ENCODE results near the gene PGAM1.
"Not testable (repeated sequence)": the region's sequence is repeated elsewhere in the genome, so short reads cannot be mapped to it uniquely, and the experiment has no call there.

Gene PGAM1

DNA sequence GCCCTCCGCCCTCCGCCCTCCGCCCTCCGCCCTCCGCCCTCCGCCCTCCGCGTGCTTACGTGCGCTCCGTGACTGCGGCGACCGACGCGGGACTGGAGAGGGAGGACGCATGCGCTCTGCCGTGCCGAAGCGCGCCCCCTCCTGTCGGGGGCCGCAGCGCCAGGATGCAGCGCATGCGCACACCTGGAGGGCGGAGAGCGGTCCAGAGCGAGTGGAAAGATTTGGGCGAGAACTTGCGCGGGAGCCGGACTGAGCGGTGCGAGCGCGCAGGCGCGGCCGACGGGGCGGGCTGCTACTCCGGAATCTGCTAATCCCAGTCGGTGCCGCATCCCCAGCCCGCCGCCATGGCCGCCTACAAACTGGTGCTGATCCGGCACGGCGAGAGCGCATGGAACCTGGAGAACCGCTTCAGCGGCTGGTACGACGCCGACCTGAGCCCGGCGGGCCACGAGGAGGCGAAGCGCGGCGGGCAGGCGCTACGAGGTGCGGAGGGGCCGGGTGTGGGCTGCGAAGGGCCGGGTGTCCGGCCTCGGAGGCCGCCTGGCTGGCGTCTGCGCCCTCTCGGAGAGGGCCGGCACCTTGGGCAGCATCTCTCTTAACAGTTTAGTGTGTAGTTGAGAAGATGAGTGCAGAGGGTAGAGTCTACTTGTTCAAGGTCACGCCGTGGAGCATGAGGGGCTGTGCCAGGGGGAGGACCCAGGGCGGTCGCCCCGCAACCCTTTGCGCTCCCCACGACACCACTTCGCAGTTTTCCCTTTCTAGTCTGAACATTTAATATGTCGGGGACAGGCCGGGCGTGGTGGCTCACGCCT is at the start of gene PGAM1:
PGAM1 (plus strand) TSS at position 228 of the 812 bp plus-strand sequence; CDS start at position 345, 117 bp downstream.
- DNase-seq, result peak; percentile 66 to 93

DNA sequence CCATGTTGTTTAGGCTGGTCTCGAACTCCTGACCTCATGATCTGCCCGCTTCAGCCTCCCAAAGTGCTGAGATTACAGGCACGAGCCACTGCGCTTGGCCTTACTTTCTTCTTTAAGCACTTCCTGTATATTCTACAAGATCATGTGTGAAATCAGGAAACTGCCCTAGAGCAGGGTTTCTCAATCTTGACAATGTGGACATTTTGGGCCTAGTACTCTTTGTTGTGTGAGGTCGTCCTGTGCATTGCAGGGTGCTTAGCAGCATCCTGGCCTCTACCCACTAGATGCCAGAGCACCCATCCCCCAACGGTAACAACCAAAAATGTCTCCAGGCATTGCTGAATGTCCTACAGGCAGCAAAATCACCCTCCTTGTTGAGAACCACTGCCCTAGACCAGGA is 49.6 kb upstream of the PGAM1 start:
- no peak for DNase-seq

- DNase-seq, result no peak
Observed at GRCh38 chr10:97378933-97379921, 46.8 kb upstream of the PGAM1 start.

DNA sequence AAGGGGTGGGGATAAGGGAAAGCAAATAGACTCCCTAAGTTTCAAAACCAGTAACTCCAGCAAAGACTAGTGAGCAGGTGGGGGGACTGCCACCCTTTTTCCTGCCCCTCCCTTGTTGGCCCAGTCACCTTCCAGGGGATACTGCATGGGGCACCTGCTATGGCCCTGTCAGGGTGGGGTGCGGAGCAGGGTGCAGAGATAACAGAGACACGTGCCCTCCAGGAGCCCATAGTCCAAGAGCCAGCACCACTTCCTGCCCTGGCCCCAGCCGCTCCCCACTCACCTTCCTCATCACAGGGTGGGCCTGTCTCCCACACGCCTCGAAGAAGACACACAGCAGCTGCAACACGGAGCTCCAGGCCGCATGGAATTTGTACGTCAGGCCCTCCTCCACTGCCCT is 45.5 kb upstream of the PGAM1 start:
- DNase-seq, result no peak

DNA sequence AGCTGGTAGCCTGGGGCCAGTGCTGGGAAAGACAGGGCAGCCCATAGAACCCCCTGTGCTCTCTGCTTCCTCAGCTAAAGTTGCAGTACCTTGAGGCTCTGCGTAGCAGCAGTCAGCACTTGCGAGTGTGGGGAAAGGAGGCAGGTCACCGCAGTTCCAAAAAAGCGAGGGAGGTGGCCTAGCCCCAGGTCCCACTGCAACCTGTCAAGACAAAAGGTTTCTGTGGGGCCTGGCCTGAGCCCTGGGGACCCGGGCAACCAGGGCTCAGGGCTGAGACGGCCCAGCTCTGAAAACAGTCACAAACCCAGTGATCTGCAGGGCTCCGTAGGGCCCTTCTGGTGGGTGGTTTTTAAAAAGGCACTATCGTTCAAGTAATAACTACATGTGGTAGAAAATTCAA is 44.4 kb upstream of the PGAM1 start:
- no peak for DNase-seq

DNA sequence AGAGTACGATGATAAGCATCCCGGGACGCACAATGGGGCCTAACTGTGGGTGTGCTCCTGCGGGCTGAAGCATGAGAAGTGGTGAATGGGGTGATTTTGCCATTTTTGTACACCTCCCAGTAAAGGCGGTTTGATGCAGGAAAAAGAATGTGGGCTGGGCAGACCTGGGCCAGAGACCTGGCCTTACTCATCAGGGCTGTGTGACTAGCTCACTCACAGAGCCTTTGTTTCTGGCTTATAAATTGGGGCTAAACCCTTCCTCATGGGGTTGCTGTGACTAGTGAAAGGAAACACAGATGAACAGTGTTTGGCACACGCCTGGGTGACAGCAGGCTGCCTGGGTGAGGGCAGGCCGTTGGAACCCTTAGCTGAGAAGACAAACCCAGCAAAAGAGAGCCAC is 42.8 kb upstream of the PGAM1 start:
- DNase-seq, result no peak

DNA sequence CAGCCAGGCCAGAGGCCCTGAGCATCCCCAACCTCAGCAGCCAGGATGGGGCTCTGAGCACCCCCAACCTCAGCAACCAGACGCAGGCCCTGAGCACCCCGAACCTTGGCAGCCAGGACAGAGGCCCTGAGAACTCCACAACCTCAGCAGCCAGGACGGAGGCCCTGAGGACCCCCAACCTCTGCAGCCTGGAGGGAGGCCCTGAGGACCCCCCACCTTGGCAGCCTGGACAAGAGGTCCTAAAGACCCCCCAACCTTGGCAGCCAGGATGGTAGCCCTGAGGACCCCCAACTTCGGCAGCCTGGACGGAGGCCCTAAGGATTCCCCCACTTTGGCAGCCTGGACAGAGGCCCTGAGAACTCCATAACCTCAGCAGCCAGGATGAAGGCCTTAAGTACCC is 41.8 kb upstream of the PGAM1 start:
- no peak for DNase-seq

GRCh38 chr10:97384641-97385040 is 41.4 kb upstream of the PGAM1 start:
- no peak for DNase-seq

DNA sequence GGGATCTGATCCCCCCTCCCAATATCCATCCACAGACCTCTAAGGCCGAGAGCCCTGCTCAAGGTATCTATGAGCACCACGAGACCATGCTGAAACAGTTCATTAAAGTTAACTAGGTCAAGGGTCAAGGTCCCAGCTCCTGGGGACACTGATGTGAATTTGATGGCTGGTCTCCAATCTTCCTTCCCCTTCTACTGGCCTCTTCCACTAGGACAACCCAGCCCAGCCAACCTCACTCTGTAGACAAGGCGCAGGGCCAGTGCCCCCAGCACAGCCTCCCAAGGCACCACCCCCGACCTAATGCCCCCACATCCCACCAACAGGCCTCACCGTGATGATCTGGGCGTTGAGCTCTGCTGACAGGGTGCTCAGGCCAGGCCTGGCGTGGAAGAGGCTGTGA is 40.4 kb upstream of the PGAM1 start:
- DNase-seq, result no peak

GRCh38 chr10:97388152-97388551 is 37.8 kb upstream of the PGAM1 start:
- no peak for DNase-seq

DNA sequence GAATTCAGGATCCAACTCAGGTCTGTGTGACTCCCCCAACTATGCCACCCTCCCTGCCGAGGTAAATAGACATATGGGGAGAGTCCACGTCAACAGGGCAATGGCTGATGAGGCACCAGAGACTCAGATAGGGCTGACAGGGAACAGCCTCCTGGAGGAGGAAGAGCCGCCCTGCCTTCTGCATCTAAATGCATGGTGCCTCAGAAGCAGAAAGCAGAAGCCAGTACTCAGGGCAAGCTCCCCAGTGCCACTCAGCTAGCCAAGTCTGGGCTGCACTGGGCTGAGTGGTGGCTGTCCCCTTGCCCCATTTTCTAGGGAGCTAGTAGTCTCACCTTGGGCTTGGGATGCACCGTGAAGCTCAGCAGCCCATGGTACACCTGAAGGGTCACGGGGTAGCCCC is 35.9 kb upstream of the PGAM1 start:
- DNase-seq, result no peak

DNA sequence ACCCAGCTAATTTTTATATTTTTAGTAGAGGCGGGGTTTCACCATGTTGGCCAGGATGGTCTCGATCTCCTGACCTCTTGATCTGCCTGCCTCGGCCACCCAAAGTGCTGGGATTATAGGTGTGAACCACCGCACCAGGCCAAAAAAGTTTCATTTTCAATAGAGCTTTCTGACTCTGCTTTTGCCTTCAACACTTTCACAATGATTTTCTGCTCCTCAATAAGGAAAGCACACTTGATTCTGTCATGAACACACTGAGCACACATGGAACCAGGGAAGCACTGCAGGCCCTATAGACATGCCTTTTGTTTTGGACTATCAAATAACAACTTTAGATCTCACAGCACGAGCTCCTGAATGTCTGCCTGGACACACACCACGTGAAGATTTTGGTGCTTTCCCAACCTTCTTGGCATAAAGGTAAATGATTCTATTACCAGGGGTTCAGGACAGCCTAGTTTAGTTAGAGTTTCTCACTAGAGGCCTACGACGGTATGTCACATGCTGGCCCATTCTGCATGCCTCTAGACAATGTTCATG is 32.9 kb upstream of the PGAM1 start:
- DNase-seq, result no peak

- DNase-seq, result no peak
Observed at GRCh38 chr10:97396056-97396455, 29.9 kb upstream of the PGAM1 start.

DNA sequence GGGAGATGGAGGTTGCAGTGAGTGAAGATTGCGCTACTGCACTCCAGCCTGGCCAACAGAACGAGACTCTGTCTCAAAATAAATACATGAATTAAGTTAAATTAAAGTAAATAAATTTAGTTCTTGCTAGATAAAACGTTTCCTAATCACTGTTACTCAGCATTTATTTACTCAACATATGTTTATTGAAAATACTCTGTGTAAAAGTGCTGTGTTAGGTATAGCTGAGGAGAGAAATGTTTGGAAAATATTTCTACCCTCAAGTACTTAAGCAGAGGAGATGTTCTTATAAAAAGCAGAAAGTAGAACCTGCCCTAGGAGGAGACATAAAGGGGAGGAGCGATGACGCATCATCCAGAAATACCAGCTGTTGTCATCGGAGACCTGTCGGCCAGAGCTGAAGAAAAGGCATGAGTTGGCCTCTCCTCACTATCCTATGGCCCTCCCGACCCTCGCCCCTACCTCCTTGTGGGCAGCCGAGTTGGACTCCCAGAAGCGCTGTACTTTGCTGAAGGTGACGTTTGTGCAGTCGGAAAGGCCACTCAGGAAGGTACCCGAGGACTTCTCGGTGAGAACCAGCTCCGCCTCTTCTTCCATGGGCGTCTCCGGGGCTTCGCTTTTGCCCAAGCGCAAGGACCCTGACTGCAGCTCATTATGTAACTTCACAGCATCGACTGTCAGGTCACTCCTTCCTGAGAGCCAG is 26.0 kb upstream of the PGAM1 start:
- DNase-seq, result peak in 1 of 2 experiments; percentile 22

DNA sequence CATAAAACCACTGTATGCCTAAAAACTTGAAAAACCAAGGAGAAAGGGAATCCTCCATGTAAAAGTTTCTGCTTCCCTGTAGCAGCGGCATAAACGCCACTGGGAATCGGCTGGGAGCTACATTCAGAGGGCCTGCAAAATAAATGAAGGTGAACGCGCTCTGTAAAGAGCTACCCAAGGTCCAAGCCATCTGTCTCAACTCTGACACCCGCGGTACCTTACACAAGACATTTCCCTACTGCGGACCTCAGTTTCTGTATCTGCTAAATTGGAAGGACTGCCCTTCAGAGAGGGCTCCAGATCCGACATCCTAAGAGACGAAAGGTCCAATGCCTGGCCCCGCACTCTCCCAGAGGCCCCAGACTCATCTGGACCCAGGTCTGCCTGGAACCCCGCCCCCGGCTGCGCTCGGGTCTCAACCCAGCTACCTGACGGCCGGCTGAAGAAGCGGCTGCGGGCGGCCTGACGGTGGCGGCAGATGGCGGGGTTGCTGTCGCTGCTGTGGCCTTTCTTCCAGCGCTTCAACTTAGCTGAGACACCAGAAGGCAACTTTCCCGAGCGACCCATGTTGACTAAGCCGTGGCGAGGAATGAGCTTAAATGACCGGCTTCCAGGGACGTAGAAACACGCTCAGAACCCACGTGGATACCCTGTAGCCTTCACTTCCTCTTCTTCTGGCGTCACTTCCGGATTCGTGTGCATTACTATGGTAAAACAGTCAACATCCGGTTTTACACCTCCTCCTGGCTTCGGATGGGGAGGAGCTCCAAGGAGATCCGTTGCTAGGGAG is 25.1 kb upstream of the PGAM1 start, which contains the start of gene RRP12:
RRP12 (minus strand) TSS at position 676 of the 790 bp plus-strand sequence; CDS start at position 567, 109 bp downstream.
- peak; percentile 91 to 95 for DNase-seq

DNA sequence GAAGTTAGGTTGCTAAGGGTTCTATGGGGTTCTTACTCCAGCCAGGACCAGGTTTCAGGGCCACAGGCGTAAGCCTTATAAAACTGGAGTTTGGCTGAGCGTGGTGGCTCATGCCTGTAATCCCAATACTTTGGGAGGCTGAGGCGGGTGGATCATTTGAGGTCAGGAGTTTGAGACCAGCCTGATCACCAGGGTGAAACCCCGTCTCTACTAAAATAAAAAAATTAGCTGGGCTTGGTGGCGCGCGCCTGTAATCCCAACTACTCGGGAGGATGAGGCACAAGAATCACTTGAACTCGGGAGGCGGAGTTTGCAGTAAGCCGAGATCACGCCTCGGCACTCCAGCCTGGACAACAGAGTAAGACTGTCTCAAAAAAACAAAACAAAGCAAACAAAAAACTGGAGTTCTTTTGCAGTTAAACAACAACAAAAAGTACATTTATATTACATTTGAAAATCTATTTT is 24.5 kb upstream of the PGAM1 start:
- no peak for DNase-seq

DNA sequence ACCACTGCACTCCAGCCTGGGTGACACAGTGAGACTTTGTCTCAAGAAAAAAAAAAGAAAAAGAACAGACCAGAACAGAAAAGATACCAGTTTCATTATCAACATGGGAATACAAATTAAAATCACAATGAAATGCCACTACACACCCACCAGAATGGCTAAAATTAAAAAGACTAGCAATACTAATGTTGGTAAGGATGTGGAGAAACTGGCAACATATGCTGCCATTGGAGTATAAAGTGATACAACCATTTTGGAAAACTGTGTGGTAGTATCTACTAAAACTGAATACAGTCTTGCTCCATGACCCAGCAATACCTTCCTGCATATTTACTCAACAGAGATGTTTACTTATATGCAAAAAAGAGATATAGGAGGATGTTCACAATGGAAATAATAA is 21.9 kb upstream of the PGAM1 start:
- DNase-seq, result no peak

DNA sequence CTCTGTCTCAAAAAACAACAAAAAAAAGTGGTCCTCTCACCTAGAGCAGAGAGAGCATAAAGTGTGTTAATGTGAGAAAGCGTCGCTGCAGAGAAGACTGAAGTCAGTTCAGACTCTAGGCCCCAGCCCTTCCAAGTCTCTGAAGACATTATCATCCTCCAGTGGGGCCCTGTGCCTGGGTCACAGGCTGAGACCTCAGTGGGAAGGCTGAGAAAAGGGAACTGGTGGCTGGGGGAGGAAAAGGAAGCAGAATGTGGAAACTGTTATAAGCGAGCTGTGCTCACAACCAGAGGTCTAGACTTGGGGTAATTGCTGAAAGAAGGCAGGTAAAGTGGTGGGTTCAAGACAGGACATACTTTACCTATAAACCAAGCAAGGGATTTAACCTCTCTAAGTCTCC is 19.9 kb upstream of the PGAM1 start:
- no peak for DNase-seq

DNA sequence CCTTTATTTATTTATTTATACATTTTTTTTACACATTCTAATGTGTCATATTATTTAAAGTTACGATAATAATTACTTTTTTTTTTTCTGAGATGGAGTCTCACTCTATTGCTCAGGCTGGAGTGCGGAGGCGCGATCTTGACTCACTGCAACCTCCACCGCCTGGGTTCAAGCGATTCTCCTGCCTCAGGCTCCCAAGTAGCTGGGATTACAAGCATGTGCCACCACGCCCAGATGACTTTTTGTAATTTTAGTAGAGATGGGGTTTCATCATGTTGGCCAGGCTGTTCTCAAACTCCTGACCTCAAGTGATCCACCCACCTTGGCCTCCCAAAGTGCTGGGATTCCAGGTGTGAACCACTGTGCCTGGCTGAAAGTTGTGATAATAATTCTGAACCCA is 19.5 kb upstream of the PGAM1 start:
- DNase-seq, result not testable (repeated sequence)

DNA sequence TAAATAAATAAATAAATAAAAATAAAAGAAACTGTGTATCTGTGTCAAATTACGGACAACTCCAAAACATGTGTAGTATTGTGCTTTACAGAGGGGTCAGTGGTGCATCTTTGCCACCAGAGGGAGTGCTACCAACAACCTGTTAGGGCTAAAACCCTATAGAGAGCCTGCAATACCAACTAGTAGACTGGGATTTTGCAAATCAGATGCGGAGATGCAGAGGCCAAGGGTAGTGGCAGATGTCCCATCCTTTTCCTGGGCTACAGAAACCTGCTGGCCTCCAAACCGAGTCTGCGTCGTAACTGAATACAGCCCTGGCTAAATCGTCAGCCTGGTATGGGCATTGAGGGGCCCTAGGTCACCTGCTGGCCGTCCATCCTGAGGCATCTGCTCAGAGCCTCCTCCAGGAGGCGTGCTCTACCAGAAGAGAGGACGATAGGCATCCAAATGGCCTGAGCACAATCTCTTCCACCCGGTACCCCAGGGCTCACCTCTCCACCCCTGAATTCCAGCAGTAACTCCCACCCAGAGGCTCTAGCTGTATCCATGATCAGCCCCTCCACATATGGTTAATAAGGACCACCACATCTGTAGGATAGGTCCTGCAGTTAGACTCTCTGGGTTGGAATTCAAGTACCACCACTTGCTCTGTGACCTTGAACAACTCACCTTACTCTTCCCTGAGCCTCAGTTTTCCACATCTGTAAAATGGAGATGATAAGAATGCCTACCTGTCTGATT is 18.6 kb upstream of the PGAM1 start:
- peak; percentile 19 to 67 for DNase-seq

DNA sequence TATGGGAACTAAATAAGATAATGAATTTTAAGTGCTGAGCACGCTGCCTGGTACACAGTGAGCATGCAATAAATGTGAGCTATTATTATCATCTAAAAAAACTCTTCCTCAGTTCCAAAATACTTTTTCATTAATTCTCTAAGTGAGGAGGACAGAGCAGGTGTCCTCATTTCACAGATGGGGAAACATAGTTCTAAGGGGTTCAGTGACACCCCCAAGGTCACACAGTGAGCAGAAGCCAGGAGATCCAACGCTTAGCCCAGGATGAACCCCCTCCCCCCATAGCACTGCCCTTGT is 18.1 kb upstream of the PGAM1 start:
- DNase-seq, result no peak
